GM12878 (cell line): ENCODE measurements around the gene CEACAM6. TPM values are rescaled to one million over a fixed set of nuclear protein-coding genes. Genes with fewer than 3 reads are reported as not detected.

Experiments
- ATAC-seq: fragments of 200-7000 bp; cut with Tn5 transposase; 3 replicates; pipeline ENCODE4 v1.9.1; 2020; ENCODE audit warnings: mild to moderate bottlenecking, moderate library complexity
- BruUV-seq: library from RNA; stranded (reverse); fragments of 400-500 nt; replicated peaks from 2 replicates; lab custom pipeline; 2021; lab: Mats Ljungman, UMichigan
- CTCF ChIA-PET: fragments of 300-600 bp; sonication (Branson Sonifier 250); formaldehyde crosslinking; extraction: SDS; loops from one replicate; lab custom pipeline; 2021; ENCODE audit warnings: inconsistent platforms; lab: Yijun Ruan, JAX
- POLR2A ChIA-PET: fragments of 350-600 bp; formaldehyde crosslinking; extraction: SDS; loops from one replicate; lab custom pipeline; 2021; ENCODE audit warnings: inconsistent platforms; lab: Charles Lee
- RAD21 ChIA-PET: fragments of 300-600 bp; sonication (Branson Sonifier 250); formaldehyde crosslinking; loops from one replicate; lab custom pipeline; 2023; ENCODE audit warnings: antibody characterized with exemption; ENCODE audit not compliant: unreplicated experiment; lab: Charles Lee
- SMC1A ChIA-PET: fragments of 300-600 bp; sonication (Branson Sonifier 250); formaldehyde crosslinking; loops from one replicate; lab custom pipeline; 2023; ENCODE audit not compliant: unreplicated experiment, uncharacterized antibody; lab: Charles Lee
- DNase-seq: peaks from one replicate; pipeline ENCODE4 v3.0.0-alpha.2; 2011; ENCODE audit warnings: low read depth, low spot score
- FAIRE-seq: peaks from 3 replicates; lab custom pipeline; 2011; peaks lifted over from hg19 to GRCh38; lab: Jason Lieb, UNC
- H2AFZ ChIP-seq: 2 replicates; pipeline ENCODE4 v1.6.0; 2011; ENCODE audit warnings: low read depth, low read length, control low read depth; ENCODE audit not compliant: control insufficient read depth
- H3K27ac ChIP-seq: 2 replicates; pipeline ENCODE4 v1.5.1; 2011; ENCODE audit warnings: control low read depth; ENCODE audit not compliant: control insufficient read depth, insufficient read depth
- H3K27me3 ChIP-seq, 2 experiments: replicated peaks in 1 of 2; 2 replicates each; pipeline versions ENCODE4 v1.6.0 to v1.6.1; 2011; ENCODE audit warnings: low read length in 1 of 2; ENCODE audit not compliant: control insufficient read depth in 2 of 2, insufficient read depth in 2 of 2
- H3K36me3 ChIP-seq, 2 experiments: 2 replicates each; pipeline ENCODE4 v1.5.1; 2011; ENCODE audit warnings: low read length in 1 of 2; ENCODE audit not compliant: control insufficient read depth in 2 of 2, insufficient read depth in 2 of 2
- H3K4me1 ChIP-seq: 2 replicates; pipeline ENCODE4 v1.6.1; 2011; ENCODE audit warnings: mild to moderate bottlenecking, low read length, moderate library complexity, mixed read lengths; ENCODE audit not compliant: control insufficient read depth, insufficient read depth
- H3K4me2 ChIP-seq: 2 replicates; pipeline ENCODE4 v1.6.0; 2011; ENCODE audit warnings: control low read depth; ENCODE audit not compliant: control insufficient read depth, insufficient read depth
- H3K4me3 ChIP-seq: fragments of 200-600 bp; sonication (generic); 2 replicates; pipeline ENCODE4 v1.5.1; 2016
- H3K79me2 ChIP-seq: 2 replicates; pipeline ENCODE4 v1.6.0; 2011; ENCODE audit warnings: low read length; ENCODE audit not compliant: control insufficient read depth, insufficient read depth
- H3K9ac ChIP-seq: 2 replicates; pipeline ENCODE4 v1.8.0; 2011; ENCODE audit warnings: low read length, control low read depth, mixed read lengths; ENCODE audit not compliant: control insufficient read depth, insufficient read depth
- H3K9me3 ChIP-seq: replicated peaks from 3 replicates; pipeline ENCODE4 v1.5.1; 2011; ENCODE audit warnings: mild to moderate bottlenecking, low read length; ENCODE audit not compliant: control insufficient read depth, insufficient read depth
- H4K20me1 ChIP-seq: 2 replicates; pipeline ENCODE4 v1.6.0; 2011; ENCODE audit not compliant: control insufficient read depth, insufficient read depth
- ASH2L ChIP-seq: fragments of 300-600, 200-600 bp; sonication (generic); IDR thresholded peaks from 2 replicates; pipeline ENCODE4 v1.6.1; 2017; ENCODE audit warnings: low read depth, mild to moderate bottlenecking, borderline replicate concordance
- ATF7 ChIP-seq: fragments of 450-650 bp; IDR thresholded peaks from 2 replicates; pipeline ENCODE4 v1.6.1; 2016; ENCODE audit warnings: low read depth, mild to moderate bottlenecking
- BACH1 ChIP-seq: fragments of 450-650 bp; IDR thresholded peaks from 2 replicates; pipeline ENCODE4 v1.6.1; 2017; ENCODE audit warnings: mild to moderate bottlenecking, borderline replicate concordance
- BCL11A ChIP-seq: IDR thresholded peaks from 2 replicates; pipeline ENCODE4 v1.6.1; 2011; ENCODE audit warnings: low read depth, low read length
- BHLHE40 ChIP-seq, 2 experiments: fragments of 450-650 bp in 1 of 2; IDR thresholded peaks; 2 replicates each; pipeline ENCODE4 v1.6.1; 2011 to 2017; ENCODE audit warnings: low read depth in 2 of 2, borderline replicate concordance in 1 of 2, improper control_type of control experiment in 1 of 2, low read length in 1 of 2, mild to moderate bottlenecking in 1 of 2
- CHD1 ChIP-seq: IDR thresholded peaks from 2 replicates; pipeline ENCODE4 v1.6.1; 2012; ENCODE audit warnings: low read depth, low read length, improper control_type of control experiment
- CHD4 ChIP-seq: fragments of 200-600 bp; sonication (generic); IDR thresholded peaks from 2 replicates; pipeline ENCODE4 v1.6.1; 2016; ENCODE audit warnings: mild to moderate bottlenecking
- KDM1A ChIP-seq: fragments of 200-600 bp; sonication (generic); IDR thresholded peaks from 2 replicates; pipeline ENCODE4 v1.6.1; 2016; ENCODE audit warnings: borderline replicate concordance
- NFYA ChIP-seq: IDR thresholded peaks from 2 replicates; pipeline ENCODE4 v1.6.1; 2011; ENCODE audit warnings: low read depth, mild to moderate bottlenecking, low read length, improper control_type of control experiment, borderline replicate concordance
- PML ChIP-seq: IDR thresholded peaks from 2 replicates; pipeline ENCODE4 v1.6.1; 2012; ENCODE audit warnings: low read length, inconsistent platforms
- RAD51 ChIP-seq: fragments of 450-650 bp; IDR thresholded peaks from 2 replicates; pipeline ENCODE4 v1.6.1; 2016; ENCODE audit warnings: moderate library complexity, mild to moderate bottlenecking, inconsistent platforms
- SMARCA5 ChIP-seq: fragments of 450-650 bp; IDR thresholded peaks from 2 replicates; pipeline ENCODE4 v1.6.1; 2017; ENCODE audit warnings: mild to moderate bottlenecking
- TBL1XR1 ChIP-seq: IDR thresholded peaks from 2 replicates; pipeline ENCODE4 v1.6.1; 2012; ENCODE audit warnings: low read depth, low read length, improper control_type of control experiment
- ZNF217 ChIP-seq: fragments of 450-650 bp; IDR thresholded peaks from 2 replicates; pipeline ENCODE4 v1.6.1; 2017; ENCODE audit warnings: antibody characterized with exemption, mild to moderate bottlenecking
- WGBS: methylation state at CpG from one replicate; pipeline ENCODE4 v1.1.6; 2016; ENCODE audit warnings: low lambda C conversion rate; ENCODE audit not compliant: insufficient replicate concordance, insufficient coverage; ENCODE audit errors: missing lambda C conversion rate; 5-methylcytosine and 5-hydroxymethylcytosine counted together
- in situ Hi-C: fragments of 300-500 bp; cut with MboI; formaldehyde crosslinking; loops from 9 replicates; pipeline ENCODE4 v1.14.3; 2018; ENCODE audit warnings: mixed read lengths
- intact Hi-C: fragments of 100-400 bp; cut with micrococcal nuclease; formaldehyde crosslinking; loops from one replicate; pipeline ENCODE4 v1.14.2; 2022; ENCODE audit not compliant: unreplicated experiment
- polyA plus RNA-seq, 11 experiments: library from polyadenylated mRNA; depleted of rRNA in 4 of 11; unstranded in 6 of 11; stranded (reverse) in 5 of 11; fragments of >200 nt; fragmentation: Nextera tagmentation in 4 of 11; fragmentation: Illumina TruSeq in 1 of 11; extraction: Ambion mirVana in 4 of 11; extraction: Trizol in 1 of 11; gene quantifications; 1 replicate in 1 of 11; 2 replicates in 10 of 11; pipeline versions ENCODE4 v1.2.1 to v1.2.3, GENCODE V29; 2011 to 2016; ENCODE audit warnings: inconsistent platforms in 2 of 11, missing spikeins in 2 of 11, low read depth in 1 of 11
- total RNA-seq, 4 experiments: library from RNA; depleted of rRNA in 3 of 4; stranded (reverse); fragments of >200 nt in 3 of 4; fragmentation: Illumina TruSeq in 1 of 4; extraction: Trizol in 1 of 4; gene quantifications; 2 replicates each; pipeline versions ENCODE4 v1.2.1 to v1.2.3, GENCODE V29; 2013 to 2021
- TF ChIP-seq, protein P1 (sequence below): fragments of 450-650 bp; IDR thresholded peaks from 2 replicates; pipeline ENCODE4 v1.6.1; 2018; ENCODE audit warnings: mild to moderate bottlenecking, low read depth, moderate library complexity; ENCODE audit not compliant: partially characterized antibody
- TF ChIP-seq, protein P2 (sequence below): fragments of 150-350 bp; IDR thresholded peaks from 2 replicates; pipeline ENCODE4 v1.6.1; 2016; ENCODE audit warnings: low read depth, low read length
- TF ChIP-seq, protein P3 (sequence below): IDR thresholded peaks from 2 replicates; pipeline ENCODE4 v1.6.1; 2012; ENCODE audit warnings: low read depth, low read length, improper control_type of control experiment

Gene CEACAM6
- total and polyA plus RNA-seq, 10 of the 15 experiments (the other 5 are each of a cell fraction or from before 2014, with no cell fraction given): 0.26 TPM; not detected in 9

DNA sequence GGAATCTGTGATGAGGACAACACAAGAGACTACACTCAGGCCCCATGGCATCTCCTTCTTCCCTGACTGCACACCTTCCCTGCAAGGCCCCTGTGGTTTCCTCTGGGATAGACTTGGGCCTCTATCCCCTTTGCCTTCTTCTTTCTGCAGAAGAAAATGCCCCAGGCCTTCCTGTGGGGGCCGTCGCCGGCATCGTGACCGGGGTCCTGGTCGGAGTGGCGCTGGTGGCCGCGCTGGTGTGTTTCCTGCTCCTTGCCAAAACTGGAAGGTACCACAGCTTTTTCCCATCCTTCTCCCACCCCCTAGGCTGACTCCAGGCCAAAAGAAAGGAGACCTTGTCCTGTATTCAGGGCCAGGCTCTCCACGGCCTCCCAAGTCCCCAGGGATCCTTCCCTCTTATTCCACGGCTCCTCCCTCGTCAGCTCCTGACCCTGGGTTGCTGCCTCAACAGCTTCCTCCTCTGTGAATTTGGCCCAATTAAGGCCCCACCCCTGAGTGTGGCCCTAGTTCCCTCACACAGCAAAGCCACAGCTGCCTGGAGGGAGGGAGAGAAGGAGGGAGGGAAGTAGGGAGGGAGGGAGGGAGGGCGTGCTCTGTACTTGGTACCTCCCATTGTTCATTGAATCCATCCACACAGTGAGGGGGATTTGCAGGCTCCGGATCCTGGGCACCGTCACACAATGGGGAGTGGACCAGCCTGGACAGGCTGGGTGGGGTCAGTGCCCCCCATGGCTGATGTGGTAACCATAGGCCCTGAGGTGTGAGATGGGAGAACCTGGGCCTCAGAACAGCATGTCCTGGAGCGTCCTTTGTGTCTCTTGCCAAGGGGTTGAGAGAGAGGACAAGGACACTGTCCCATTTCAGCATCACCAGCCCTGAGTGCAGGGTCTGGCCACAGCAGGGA, 53.6 kb downstream of the CEACAM6 start:
- in situ Hi-C loops: no loop called here
- DNase-seq (no peak), FAIRE-seq (no peak), ATAC-seq (no peak)
- no peaks in the 10 kb centered on the region for H3K79me2 ChIP-seq
- H3K4me3 ChIP-seq: no peak overlapping the region
- intact Hi-C loops: no loop called here
- no peaks in the 10 kb centered on the region; a peak in 1 of 4 replicates for H3K27me3 ChIP-seq
- peaks cover 5% of the 10 kb centered on the region for H3K4me1 ChIP-seq
- ChIA-PET SMC1A (no interaction called here), RAD21 (no interaction called here), POLR2A (no interaction called here), CTCF (interaction anchor here (0.6 kb wide), 1 partner anchor 366 kb away, joined by 3 read pairs; no protein-coding TSS in a partner anchor)
- H3K9ac ChIP-seq: no peak overlapping the region
- no peak overlapping the region for H3K27ac ChIP-seq
- no peaks in the 10 kb centered on the region for H3K9me3 ChIP-seq
- no peaks in the 10 kb centered on the region for H3K36me3 ChIP-seq
- no peak overlapping the region for H2AFZ ChIP-seq
- 48% methylated on average over 15 of the region's 16 CpGs for WGBS
- no peak overlapping the region for H3K4me2 ChIP-seq
- BruUV-seq: no TSS peak
- no peaks in the 10 kb centered on the region; the same call in 1 of the 2 replicates for H4K20me1 ChIP-seq
- TF ChIP-seq ASH2L (no peak), ZNF217 (no peak), NFYA (no peak), BCL11A (no peak), BACH1 (no peak), CHD4 (no peak), TBL1XR1 (no peak), BHLHE40 (IDR thresholded peaks at IDR 0.05; ENCODE audit: borderline replicate concordance in 1 of 2, low read depth in 2 of 2, low read length in 1 of 2) (no peak), SMARCA5 (no peak), ATF7 (no peak), PML (no peak), RAD51 (no peak), KDM1A (no peak), CHD1 (no peak)
- TF ChIP-seq, protein P1, sequence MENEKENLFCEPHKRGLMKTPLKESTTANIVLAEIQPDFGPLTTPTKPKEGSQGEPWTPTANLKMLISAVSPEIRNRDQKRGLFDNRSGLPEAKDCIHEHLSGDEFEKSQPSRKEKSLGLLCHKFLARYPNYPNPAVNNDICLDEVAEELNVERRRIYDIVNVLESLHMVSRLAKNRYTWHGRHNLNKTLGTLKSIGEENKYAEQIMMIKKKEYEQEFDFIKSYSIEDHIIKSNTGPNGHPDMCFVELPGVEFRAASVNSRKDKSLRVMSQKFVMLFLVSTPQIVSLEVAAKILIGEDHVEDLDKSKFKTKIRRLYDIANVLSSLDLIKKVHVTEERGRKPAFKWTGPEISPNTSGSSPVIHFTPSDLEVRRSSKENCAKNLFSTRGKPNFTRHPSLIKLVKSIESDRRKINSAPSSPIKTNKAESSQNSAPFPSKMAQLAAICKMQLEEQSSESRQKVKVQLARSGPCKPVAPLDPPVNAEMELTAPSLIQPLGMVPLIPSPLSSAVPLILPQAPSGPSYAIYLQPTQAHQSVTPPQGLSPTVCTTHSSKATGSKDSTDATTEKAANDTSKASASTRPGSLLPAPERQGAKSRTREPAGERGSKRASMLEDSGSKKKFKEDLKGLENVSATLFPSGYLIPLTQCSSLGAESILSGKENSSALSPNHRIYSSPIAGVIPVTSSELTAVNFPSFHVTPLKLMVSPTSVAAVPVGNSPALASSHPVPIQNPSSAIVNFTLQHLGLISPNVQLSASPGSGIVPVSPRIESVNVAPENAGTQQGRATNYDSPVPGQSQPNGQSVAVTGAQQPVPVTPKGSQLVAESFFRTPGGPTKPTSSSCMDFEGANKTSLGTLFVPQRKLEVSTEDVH: no peak
- TF ChIP-seq, protein P2, sequence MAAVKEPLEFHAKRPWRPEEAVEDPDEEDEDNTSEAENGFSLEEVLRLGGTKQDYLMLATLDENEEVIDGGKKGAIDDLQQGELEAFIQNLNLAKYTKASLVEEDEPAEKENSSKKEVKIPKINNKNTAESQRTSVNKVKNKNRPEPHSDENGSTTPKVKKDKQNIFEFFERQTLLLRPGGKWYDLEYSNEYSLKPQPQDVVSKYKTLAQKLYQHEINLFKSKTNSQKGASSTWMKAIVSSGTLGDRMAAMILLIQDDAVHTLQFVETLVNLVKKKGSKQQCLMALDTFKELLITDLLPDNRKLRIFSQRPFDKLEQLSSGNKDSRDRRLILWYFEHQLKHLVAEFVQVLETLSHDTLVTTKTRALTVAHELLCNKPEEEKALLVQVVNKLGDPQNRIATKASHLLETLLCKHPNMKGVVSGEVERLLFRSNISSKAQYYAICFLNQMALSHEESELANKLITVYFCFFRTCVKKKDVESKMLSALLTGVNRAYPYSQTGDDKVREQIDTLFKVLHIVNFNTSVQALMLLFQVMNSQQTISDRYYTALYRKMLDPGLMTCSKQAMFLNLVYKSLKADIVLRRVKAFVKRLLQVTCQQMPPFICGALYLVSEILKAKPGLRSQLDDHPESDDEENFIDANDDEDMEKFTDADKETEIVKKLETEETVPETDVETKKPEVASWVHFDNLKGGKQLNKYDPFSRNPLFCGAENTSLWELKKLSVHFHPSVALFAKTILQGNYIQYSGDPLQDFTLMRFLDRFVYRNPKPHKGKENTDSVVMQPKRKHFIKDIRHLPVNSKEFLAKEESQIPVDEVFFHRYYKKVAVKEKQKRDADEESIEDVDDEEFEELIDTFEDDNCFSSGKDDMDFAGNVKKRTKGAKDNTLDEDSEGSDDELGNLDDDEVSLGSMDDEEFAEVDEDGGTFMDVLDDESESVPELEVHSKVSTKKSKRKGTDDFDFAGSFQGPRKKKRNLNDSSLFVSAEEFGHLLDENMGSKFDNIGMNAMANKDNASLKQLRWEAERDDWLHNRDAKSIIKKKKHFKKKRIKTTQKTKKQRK: no peak
- TF ChIP-seq, protein P3, sequence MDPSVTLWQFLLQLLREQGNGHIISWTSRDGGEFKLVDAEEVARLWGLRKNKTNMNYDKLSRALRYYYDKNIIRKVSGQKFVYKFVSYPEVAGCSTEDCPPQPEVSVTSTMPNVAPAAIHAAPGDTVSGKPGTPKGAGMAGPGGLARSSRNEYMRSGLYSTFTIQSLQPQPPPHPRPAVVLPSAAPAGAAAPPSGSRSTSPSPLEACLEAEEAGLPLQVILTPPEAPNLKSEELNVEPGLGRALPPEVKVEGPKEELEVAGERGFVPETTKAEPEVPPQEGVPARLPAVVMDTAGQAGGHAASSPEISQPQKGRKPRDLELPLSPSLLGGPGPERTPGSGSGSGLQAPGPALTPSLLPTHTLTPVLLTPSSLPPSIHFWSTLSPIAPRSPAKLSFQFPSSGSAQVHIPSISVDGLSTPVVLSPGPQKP: no peak
